MCF 10A (cell line): ENCODE results near the gene SLC47A2. TPM values are rescaled to one million over a fixed set of nuclear protein-coding genes. Genes with fewer than 3 reads are reported as not detected.

Source experiments
- BruUV-seq: library from RNA; stranded (reverse); fragments of 400-500 nt; replicated peaks from 2 replicates; lab custom pipeline; 2021; lab: Mats Ljungman, UMichigan
- CTCF ChIA-PET: fragments of 300-600 bp; sonication (Branson Sonifier 250); formaldehyde crosslinking; extraction: SDS; loops from one replicate; lab custom pipeline; 2021; ENCODE audit warnings: antibody characterized with exemption, inconsistent platforms; lab: Yijun Ruan, JAX
- POLR2A ChIA-PET: fragments of 300-600, 350-650 bp; sonication (Branson Sonifier 250); formaldehyde crosslinking; extraction: SDS; loops from one replicate; lab custom pipeline; 2020; ENCODE audit warnings: antibody characterized with exemption, inconsistent platforms; lab: Yijun Ruan, JAX
- DNase-seq: peaks from one replicate; pipeline ENCODE4 v3.0.0-alpha.2; 2018; ENCODE audit not compliant: unreplicated experiment
- H3K27ac Mint-ChIP-seq: one replicate; pipeline ENCODE4 v1.8.0; 2022; ENCODE audit warnings: mild to moderate bottlenecking, low read depth, mixed read lengths; ENCODE audit not compliant: unreplicated experiment
- H3K27me3 Mint-ChIP-seq: one replicate; pipeline ENCODE4 v1.8.0; 2022; ENCODE audit warnings: mixed read lengths; ENCODE audit not compliant: insufficient read depth, unreplicated experiment
- H3K36me3 Mint-ChIP-seq: one replicate; pipeline ENCODE4 v1.8.0; 2022; ENCODE audit warnings: mild to moderate bottlenecking, moderate library complexity, mixed read lengths; ENCODE audit not compliant: insufficient read depth, unreplicated experiment
- H3K4me1 Mint-ChIP-seq: one replicate; pipeline ENCODE4 v1.8.0; 2022; ENCODE audit warnings: mixed read lengths; ENCODE audit not compliant: insufficient read depth, unreplicated experiment
- H3K4me3 Mint-ChIP-seq: one replicate; pipeline ENCODE4 v1.8.0; 2022; ENCODE audit warnings: mild to moderate bottlenecking, moderate library complexity, mixed read lengths; ENCODE audit not compliant: unreplicated experiment
- H3K9me3 Mint-ChIP-seq: one replicate; pipeline ENCODE4 v1.8.0; 2022; ENCODE audit warnings: mixed read lengths; ENCODE audit not compliant: unreplicated experiment
- intact Hi-C: fragments of 100-400 bp; cut with micrococcal nuclease; formaldehyde crosslinking; loops from 2 replicates; pipeline ENCODE4 v1.14.1; 2022
- total RNA-seq: library from RNA; stranded (reverse); gene quantifications from 2 replicates; pipeline ENCODE4 v1.2.3, GENCODE V29; 2022
- TF ChIP-seq, protein P1 (sequence below): fragments of 200-600 bp; IDR thresholded peaks from one replicate; pipeline ENCODE4 v1.8.0; 2022; ENCODE audit warnings: antibody characterized with exemption, mild to moderate bottlenecking; ENCODE audit not compliant: unreplicated experiment

The SLC47A2 gene
- total RNA-seq, 1 experiment from 2014 or later: 0.54 TPM

DNA sequence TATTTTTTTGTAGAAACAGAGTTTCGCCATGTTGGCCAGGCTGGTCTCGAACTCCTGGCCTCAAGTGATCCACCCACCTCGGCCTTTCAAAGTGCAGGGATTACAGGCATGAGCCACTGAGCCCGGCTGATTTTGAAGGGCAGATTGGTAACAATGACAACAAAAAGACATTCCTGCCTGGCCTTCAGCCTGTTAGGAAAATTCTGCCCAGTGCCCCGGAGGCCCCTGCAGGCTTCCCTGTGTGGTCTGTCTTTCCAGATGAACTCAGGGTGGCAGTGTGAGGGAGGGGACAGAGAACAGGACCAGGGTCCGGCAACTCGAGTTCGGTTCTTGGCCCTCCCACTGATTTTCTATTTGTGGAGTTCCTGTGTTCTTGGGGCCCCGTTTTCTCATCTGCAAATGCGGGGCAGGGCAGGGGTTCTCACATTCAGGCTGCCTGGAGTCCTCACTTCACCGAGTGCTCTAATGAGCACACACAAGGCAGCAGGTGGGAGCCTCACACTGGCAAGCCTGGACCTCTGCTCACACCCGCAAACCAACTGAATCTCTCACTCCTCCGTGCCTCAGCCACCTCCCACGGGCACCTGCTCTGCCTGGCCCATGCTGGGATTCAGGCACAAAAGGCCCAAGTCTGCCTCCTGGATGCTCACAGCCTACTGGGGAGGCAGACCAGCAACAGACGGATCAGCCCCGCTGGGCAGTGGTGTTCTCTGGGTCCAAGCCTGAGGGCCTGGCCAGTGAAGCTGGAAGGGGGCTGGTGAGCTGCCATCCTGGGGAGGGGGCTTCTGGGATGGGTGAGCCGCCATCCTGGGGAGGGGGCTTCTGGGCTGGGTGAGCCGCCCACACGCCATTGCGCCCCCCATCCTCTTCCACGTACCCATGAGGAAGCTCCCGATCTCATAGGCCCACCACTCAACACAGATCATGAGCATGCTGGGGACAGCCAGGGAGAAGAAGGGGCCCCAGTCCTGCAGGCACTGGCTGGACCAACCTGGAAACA is 10.3 kb downstream of the SLC47A2 start:
- intact Hi-C loops: no loop called here

DNA sequence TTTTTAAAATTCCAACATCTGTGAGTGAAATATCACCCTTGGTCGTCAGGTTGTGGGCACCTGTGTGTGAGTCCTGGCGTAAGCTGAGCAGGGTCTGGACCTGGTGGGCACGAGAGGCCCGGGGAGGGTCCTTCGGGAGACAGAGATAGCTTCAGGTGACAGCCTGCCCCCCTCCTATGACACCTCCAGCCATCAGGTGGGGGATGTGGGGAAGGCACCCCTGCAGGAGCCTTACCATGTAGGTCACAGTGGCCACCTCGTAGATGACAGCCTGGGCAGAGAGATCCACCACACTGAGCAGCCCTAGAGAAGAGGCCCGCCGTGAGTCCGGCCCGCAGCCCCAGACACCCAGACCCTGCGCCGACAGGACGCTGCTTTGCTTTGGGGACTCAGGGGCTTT is 11.2 kb downstream of the SLC47A2 start:
- POLR2A ChIA-PET: interaction anchor here (0.9 to 3.0 kb wide), 2 partner anchors 22 to 31 kb away, joined by 3 to 26 read pairs; no protein-coding TSS in a partner anchor
- Mint-ChIP-seq H3K27me3 (no peaks in the 10 kb centered on the region), H3K4me3 (no peak overlapping the region), H3K36me3 (peaks cover 4% of the 10 kb centered on the region), H3K4me1 (peaks cover 10% of the 10 kb centered on the region), H3K27ac (no peak overlapping the region), H3K9me3 (no peaks in the 10 kb centered on the region)
- no TSS peak for BruUV-seq
- DNase-seq: no peak
- CTCF ChIA-PET: interaction anchor here (1.0 to 2.7 kb wide), 2 partner anchors 14 to 49 kb away, joined by 5 to 11 read pairs; no protein-coding TSS in a partner anchor
- intact Hi-C loops: no loop called here
- TF ChIP-seq, protein P1, sequence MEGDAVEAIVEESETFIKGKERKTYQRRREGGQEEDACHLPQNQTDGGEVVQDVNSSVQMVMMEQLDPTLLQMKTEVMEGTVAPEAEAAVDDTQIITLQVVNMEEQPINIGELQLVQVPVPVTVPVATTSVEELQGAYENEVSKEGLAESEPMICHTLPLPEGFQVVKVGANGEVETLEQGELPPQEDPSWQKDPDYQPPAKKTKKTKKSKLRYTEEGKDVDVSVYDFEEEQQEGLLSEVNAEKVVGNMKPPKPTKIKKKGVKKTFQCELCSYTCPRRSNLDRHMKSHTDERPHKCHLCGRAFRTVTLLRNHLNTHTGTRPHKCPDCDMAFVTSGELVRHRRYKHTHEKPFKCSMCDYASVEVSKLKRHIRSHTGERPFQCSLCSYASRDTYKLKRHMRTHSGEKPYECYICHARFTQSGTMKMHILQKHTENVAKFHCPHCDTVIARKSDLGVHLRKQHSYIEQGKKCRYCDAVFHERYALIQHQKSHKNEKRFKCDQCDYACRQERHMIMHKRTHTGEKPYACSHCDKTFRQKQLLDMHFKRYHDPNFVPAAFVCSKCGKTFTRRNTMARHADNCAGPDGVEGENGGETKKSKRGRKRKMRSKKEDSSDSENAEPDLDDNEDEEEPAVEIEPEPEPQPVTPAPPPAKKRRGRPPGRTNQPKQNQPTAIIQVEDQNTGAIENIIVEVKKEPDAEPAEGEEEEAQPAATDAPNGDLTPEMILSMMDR: no peak

More for the DNA sequence above, 10.3 kb downstream of the SLC47A2 start:
- no peak for DNase-seq
- H3K4me1 Mint-ChIP-seq: peaks cover 10% of the 10 kb centered on the region
- ChIA-PET CTCF (interaction anchor here (1.0 to 2.7 kb wide), 4 partner anchors 13 to 54 kb away, joined by 5 to 14 read pairs (median 9); no protein-coding TSS in a partner anchor), POLR2A (interaction anchor here (0.6 to 3.0 kb wide), 17 partner anchors 8 to 328 kb away, joined by 3 to 40 read pairs (median 6); partner anchors contain the start of genes ALDH3A1, ALDH3A2 and MAPK7)
- TF ChIP-seq, protein P1: no peak
- H3K27me3 Mint-ChIP-seq: no peaks in the 10 kb centered on the region
- H3K36me3 Mint-ChIP-seq: peaks cover 4% of the 10 kb centered on the region
- no peaks in the 10 kb centered on the region for H3K9me3 Mint-ChIP-seq
- no peak overlapping the region for H3K27ac Mint-ChIP-seq
- no TSS peak for BruUV-seq
- H3K4me3 Mint-ChIP-seq: no peak overlapping the region

DNA sequence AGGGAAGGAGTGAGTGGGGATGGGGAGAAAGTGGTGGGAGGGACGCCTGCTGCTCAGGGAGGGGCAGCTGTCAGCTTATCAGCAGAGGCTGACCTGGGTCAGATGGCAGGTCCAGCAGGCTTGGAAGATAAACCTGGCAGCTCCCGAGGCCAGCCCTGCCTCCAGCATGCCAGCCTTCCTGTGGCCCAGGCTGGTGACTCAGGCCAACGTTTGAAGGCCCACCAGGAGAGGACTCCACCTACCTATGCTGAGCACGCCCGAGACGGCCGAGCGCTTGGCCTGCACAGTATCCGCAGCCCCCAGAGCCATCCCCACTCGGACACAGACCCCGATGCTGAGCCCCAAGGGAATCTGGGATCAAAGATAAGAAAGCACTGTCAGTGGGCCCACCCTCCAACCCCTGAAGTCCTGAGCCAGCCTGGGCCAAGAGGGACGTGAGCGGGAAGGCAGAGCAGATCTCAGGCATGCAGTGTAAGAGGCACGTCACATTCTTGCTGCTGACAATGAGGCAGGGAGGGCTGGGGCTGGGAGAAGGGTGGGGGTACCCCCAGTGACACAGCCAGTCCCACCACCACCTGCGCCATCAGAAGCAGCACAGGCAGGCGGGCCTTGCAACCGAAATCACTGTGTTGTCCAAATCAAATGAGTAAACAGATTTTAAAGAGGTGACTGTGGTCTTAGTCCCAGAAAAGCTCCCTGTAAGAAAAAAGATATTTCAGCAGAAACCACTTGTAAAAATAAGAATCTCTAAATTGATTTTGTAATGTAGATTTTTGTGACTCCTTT is 12.4 kb downstream of the SLC47A2 start:
- TF ChIP-seq, protein P1: no peak
- H3K27me3 Mint-ChIP-seq: no peaks in the 10 kb centered on the region
- H3K4me3 Mint-ChIP-seq: no peak overlapping the region
- no peak for DNase-seq
- no TSS peak for BruUV-seq
- H3K9me3 Mint-ChIP-seq: no peaks in the 10 kb centered on the region
- ChIA-PET POLR2A (interaction anchor here (0.8 to 1.8 kb wide), 3 partner anchors 10 to 52 kb away, joined by 3 to 4 read pairs (median 3); no protein-coding TSS in a partner anchor), CTCF (interaction anchor here (0.6 to 1.0 kb wide), 2 partner anchors 15 to 57 kb away, joined by 3 to 5 read pairs; no protein-coding TSS in a partner anchor)
- H3K4me1 Mint-ChIP-seq: peaks cover 10% of the 10 kb centered on the region
- peaks cover 4% of the 10 kb centered on the region for H3K36me3 Mint-ChIP-seq
- intact Hi-C loops: no loop called here
- H3K27ac Mint-ChIP-seq: no peak overlapping the region
